HG02938 (cell line): ENCODE data around the gene TULP4.
A peak's percentile ranks its signal among the peaks of the same experiment; 100 is the strongest.

Source experiments
- ATAC-seq: cut with Tn5 transposase; IDR thresholded peaks from one replicate; pipeline ENCODE4 v1.9.1; 2021; ENCODE audit warnings: mild to moderate bottlenecking, moderate library complexity; ENCODE audit not compliant: unreplicated experiment

TULP4 gene

GRCh38 chr6:158413814-158414565 lies 101.7 kb downstream of the TULP4 start:
- ATAC-seq, result no peak

GRCh38 chr6:158414851-158415262 lies 102.6 kb downstream of the TULP4 start:
- no peak for ATAC-seq

GRCh38 chr6:158415666-158416065 lies 103.4 kb downstream of the TULP4 start:
- no peak for ATAC-seq

- no peak for ATAC-seq
Measured at GRCh38 chr6:158416883-158417759, 104.9 kb downstream of the TULP4 start.

GRCh38 chr6:158417760-158418098 lies 105.5 kb downstream of the TULP4 start:
- no peak for ATAC-seq

GRCh38 chr6:158418501-158418900 lies 106.2 kb downstream of the TULP4 start:
- ATAC-seq, result no peak

GRCh38 chr6:158419339-158419909 lies 107.2 kb downstream of the TULP4 start:
- ATAC-seq, result no peak

GRCh38 chr6:158421381-158421780 lies 109.1 kb downstream of the TULP4 start:
- ATAC-seq, result no peak

- ATAC-seq, result no peak
Measured at GRCh38 chr6:158422629-158423238, 110.5 kb downstream of the TULP4 start.

- no peak for ATAC-seq
Measured at GRCh38 chr6:158431036-158431435, 118.8 kb downstream of the TULP4 start.

- ATAC-seq, result no peak
Measured at GRCh38 chr6:158431560-158431959, 119.3 kb downstream of the TULP4 start.

- no peak for ATAC-seq
Measured at GRCh38 chr6:158437571-158437970, 125.3 kb downstream of the TULP4 start.

GRCh38 chr6:158438226-158438625 lies 126.0 kb downstream of the TULP4 start:
- ATAC-seq, result no peak

- ATAC-seq, result peak; percentile 92
Measured at GRCh38 chr6:158439255-158439654, 127.0 kb downstream of the TULP4 start.

- ATAC-seq, result no peak
Measured at GRCh38 chr6:158441716-158442215, 129.5 kb downstream of the TULP4 start.

GRCh38 chr6:158442306-158442705 lies 130.0 kb downstream of the TULP4 start:
- no peak for ATAC-seq

- ATAC-seq, result no peak
Measured at GRCh38 chr6:158445426-158446085, 133.3 kb downstream of the TULP4 start.

- ATAC-seq, result no peak
Measured at GRCh38 chr6:158448856-158449255, 136.6 kb downstream of the TULP4 start.

GRCh38 chr6:158452191-158452590 lies 139.9 kb downstream of the TULP4 start:
- no peak for ATAC-seq

GRCh38 chr6:158457131-158457530 lies 144.9 kb downstream of the TULP4 start:
- no peak for ATAC-seq
